ENCODE measurements around the gene STARD10. TPM values are rescaled to one million over a fixed set of nuclear protein-coding genes. Genes with fewer than 3 reads are reported as not detected.

STARD10 gene
- total and polyA plus RNA-seq, 2 experiments from 2014 or later: 16.6 to 20.5 TPM

DNA sequence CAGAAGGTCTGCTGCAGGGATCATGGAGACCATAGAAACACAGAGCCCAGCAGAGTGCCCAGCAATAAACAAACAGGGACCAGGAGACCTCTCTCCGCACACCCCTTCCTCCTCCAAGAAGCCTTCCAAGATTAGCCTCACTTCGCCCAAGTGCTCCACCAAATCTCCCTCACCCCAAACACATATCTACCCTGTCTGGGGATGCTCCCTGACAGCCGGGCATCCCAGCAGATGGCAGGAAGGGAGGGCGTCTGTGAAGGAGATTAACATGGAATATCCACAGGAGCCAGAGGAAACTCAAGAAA, 68.2 kb downstream of the STARD10 start:
- H3K27me3 ChIP-seq (ENCODE audit: insufficient read depth): no peaks in the 10 kb centered on the region
- no peak for TF ChIP-seq EZH2 (IDR thresholded peaks at IDR 0.05; ENCODE audit: low read depth, unreplicated experiment)
- TF ChIP-seq CREB1 (CRISPR knock-in tag; IDR thresholded peaks at IDR 0.05; ENCODE audit: low read depth): no peak
- TF ChIP-seq ZNF114 (CRISPR knock-in tag; IDR thresholded peaks at IDR 0.05): no peak
- ATAC-seq: no peak
- H3K4me1 ChIP-seq (ENCODE audit: insufficient read depth): peaks cover 2% of the 10 kb centered on the region
- no peak for DNase-seq (ENCODE audit: low spot score)
- peaks cover 13% of the 10 kb centered on the region for H3K27me3 Mint-ChIP-seq (ENCODE audit: insufficient read depth, low read depth, poor library complexity)
- no peaks in the 10 kb centered on the region; the same call in 1 of the 3 replicates for H3K9me3 Mint-ChIP-seq
- H3F3A ChIP-seq (replicated peaks; ENCODE audit: low read depth): no peaks in the 10 kb centered on the region
- H4K20me1 ChIP-seq (replicated peaks; ENCODE audit: insufficient read depth): peaks cover 20% of the 10 kb centered on the region
- no peaks in the 10 kb centered on the region for H3K36me3 ChIP-seq (ENCODE audit: insufficient read depth)
- H3K4me3 Mint-ChIP-seq: no peak overlapping the region
- peak overlapping the region; percentile 63; the same call in 1 of the 2 replicates for H3K27ac Mint-ChIP-seq
- no peak overlapping the region for H2AFZ ChIP-seq
- H3K36me3 Mint-ChIP-seq (ENCODE audit: low read depth): peaks cover 8% of the 10 kb centered on the region; the same call in 2 of the 3 replicates
- peaks cover 65% of the 10 kb centered on the region for H3K79me2 ChIP-seq (replicated peaks; ENCODE audit: insufficient read depth)
- no peak overlapping the region for H3K27ac ChIP-seq (ENCODE audit: low read depth)
- no peaks in the 10 kb centered on the region for H3K9me2 ChIP-seq (ENCODE audit: insufficient read depth)
- peaks cover 33% of the 10 kb centered on the region for H3K4me1 Mint-ChIP-seq
- no peak overlapping the region for H3K4me2 ChIP-seq
- H3K4me3 ChIP-seq: no peak overlapping the region

GRCh38 chr11:72724851-72725723, 68.8 kb downstream of the STARD10 start:
- Histone ChIP-seq H3K4me1 (ENCODE audit: insufficient read depth) (no peaks in the 10 kb centered on the region; the same call in 1 of the 2 replicates), H3K36me3 (ENCODE audit: insufficient read depth) (no peaks in the 10 kb centered on the region), H3K4me2 (no peak overlapping the region), H3K79me2 (replicated peaks; ENCODE audit: insufficient read depth) (peaks cover 71% of the 10 kb centered on the region), H3K9me2 (ENCODE audit: insufficient read depth) (no peaks in the 10 kb centered on the region), H4K20me1 (replicated peaks; ENCODE audit: insufficient read depth) (peaks cover 20% of the 10 kb centered on the region), H3K27me3 (ENCODE audit: insufficient read depth) (no peaks in the 10 kb centered on the region), H3F3A (replicated peaks; ENCODE audit: low read depth) (no peaks in the 10 kb centered on the region), H3K27ac (ENCODE audit: low read depth) (no peak overlapping the region), H2AFZ (no peak overlapping the region), H3K4me3 (no peak overlapping the region)
- peak; percentile 92 for DNase-seq (ENCODE audit: low spot score)
- Mint-ChIP-seq H3K4me3 (no peak overlapping the region), H3K4me1 (peaks cover 27% of the 10 kb centered on the region), H3K27me3 (ENCODE audit: insufficient read depth, low read depth, poor library complexity) (peaks cover 13% of the 10 kb centered on the region), H3K36me3 (ENCODE audit: low read depth) (peaks cover 6% of the 10 kb centered on the region; the same call in 2 of the 3 replicates), H3K27ac (peak overlapping the region; percentile 63; the same call in 1 of the 2 replicates), H3K9me3 (no peaks in the 10 kb centered on the region; the same call in 1 of the 3 replicates)
- peak; percentile 68 for ATAC-seq
- TF ChIP-seq, protein P1, sequence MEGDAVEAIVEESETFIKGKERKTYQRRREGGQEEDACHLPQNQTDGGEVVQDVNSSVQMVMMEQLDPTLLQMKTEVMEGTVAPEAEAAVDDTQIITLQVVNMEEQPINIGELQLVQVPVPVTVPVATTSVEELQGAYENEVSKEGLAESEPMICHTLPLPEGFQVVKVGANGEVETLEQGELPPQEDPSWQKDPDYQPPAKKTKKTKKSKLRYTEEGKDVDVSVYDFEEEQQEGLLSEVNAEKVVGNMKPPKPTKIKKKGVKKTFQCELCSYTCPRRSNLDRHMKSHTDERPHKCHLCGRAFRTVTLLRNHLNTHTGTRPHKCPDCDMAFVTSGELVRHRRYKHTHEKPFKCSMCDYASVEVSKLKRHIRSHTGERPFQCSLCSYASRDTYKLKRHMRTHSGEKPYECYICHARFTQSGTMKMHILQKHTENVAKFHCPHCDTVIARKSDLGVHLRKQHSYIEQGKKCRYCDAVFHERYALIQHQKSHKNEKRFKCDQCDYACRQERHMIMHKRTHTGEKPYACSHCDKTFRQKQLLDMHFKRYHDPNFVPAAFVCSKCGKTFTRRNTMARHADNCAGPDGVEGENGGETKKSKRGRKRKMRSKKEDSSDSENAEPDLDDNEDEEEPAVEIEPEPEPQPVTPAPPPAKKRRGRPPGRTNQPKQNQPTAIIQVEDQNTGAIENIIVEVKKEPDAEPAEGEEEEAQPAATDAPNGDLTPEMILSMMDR (conservative IDR thresholded peaks at IDR 0.05; ENCODE audit: low read depth in 2 of 2): peak; percentile 96 to 98
- TF ChIP-seq REST (IDR thresholded peaks at IDR 0.05; ENCODE audit: unreplicated experiment): no peak

Measured in GM23338 (cell line).